ENCODE measurements around the gene GSAP. TPM values are rescaled to one million over a fixed set of nuclear protein-coding genes. Genes with fewer than 3 reads are reported as not detected.

Gene GSAP
- polyA plus RNA-seq, 3 donors: 19.1 to 105 (median 35.6) TPM

- TF ChIP-seq CTCF (IDR thresholded peaks at IDR 0.05): no peak
- peaks cover 73 to 92% of the 10 kb centered on the region in 2 donors for H3K36me3 ChIP-seq (replicated peaks in 1 of 2; ENCODE audit: control insufficient read depth in 1 of 2, insufficient read depth in 2 of 2, low read length in 2 of 2)
- no peak overlapping the region for H3K9ac ChIP-seq (ENCODE audit: insufficient read depth, low read length, poor library complexity, severe bottlenecking)
- no peak for DNase-seq
- intact Hi-C loops (cut with micrococcal nuclease): loop anchor here in 1 of 2 donors (10.0 kb wide), 1 partner anchor 48 kb away; no protein-coding TSS in a partner anchor
- no CpG with 5 or more reads among the region's 2 CpGs for WGBS (ENCODE audit: insufficient coverage)
- H3K79me2 ChIP-seq (ENCODE audit: insufficient read depth, low read length): no peaks in the 10 kb centered on the region
- H3K36me3 Mint-ChIP-seq: peaks cover 89 to 90% of the 10 kb centered on the region in 2 donors
- no peak overlapping the region for H3K4me3 Mint-ChIP-seq
- peaks cover 25% of the 10 kb centered on the region for H4K20me1 ChIP-seq (ENCODE audit: insufficient read depth, low read length)
- no peak overlapping the region for H3K4me2 ChIP-seq (replicated peaks; ENCODE audit: extremely low read depth, low read length, poor library complexity, severe bottlenecking)
- no peak overlapping the region for H2AFZ ChIP-seq (ENCODE audit: insufficient read depth, low read depth, low read length, poor library complexity, severe bottlenecking)
- peaks cover 0 to 3% (median 0%) of the 10 kb centered on the region in 7 donors for H3K9me3 Mint-ChIP-seq
- peaks cover 24% of the 10 kb centered on the region for H3K4me1 Mint-ChIP-seq
- H3K4me3 ChIP-seq (replicated peaks in 1 of 3; ENCODE audit: low read depth in 2 of 3, low read length in 3 of 3): no peak overlapping the region
- no peak overlapping the region for H3K27ac ChIP-seq (ENCODE audit: low read depth in 1 of 2, low read length in 2 of 2)
- H3K9me3 ChIP-seq (replicated peaks in 1 of 2; ENCODE audit: control insufficient read depth in 1 of 2, insufficient read depth in 1 of 2, low read length in 2 of 2): no peaks in the 10 kb centered on the region
- peaks cover 0 to 2% (median 0%) of the 10 kb centered on the region in 3 donors for H3K27me3 Mint-ChIP-seq (ENCODE audit: low read depth in 3 of 3)
- peaks cover 21 to 32% of the 10 kb centered on the region in 2 donors for H3K4me1 ChIP-seq (ENCODE audit: control insufficient read depth in 1 of 2, insufficient read depth in 2 of 2, low read length in 2 of 2)
- H3K27me3 ChIP-seq (ENCODE audit: control insufficient read depth in 2 of 2, insufficient read depth in 2 of 2, low read length in 2 of 2): no peaks in the 10 kb centered on the region
- no peak overlapping the region for H3K27ac Mint-ChIP-seq
Measured at GRCh38 chr7:77313085-77313484, 103.1 kb downstream of the GSAP start.

GRCh38 chr7:77310982-77311381 lies 105.2 kb downstream of the GSAP start:
- peaks cover 78 to 86% of the 10 kb centered on the region in 2 donors for H3K36me3 Mint-ChIP-seq
- intact Hi-C loops (cut with micrococcal nuclease): loop anchor here in 1 of 2 donors (10.0 kb wide), 1 partner anchor 46 kb away; no protein-coding TSS in a partner anchor
- Histone ChIP-seq H3K9ac (ENCODE audit: insufficient read depth, low read length, poor library complexity, severe bottlenecking) (no peak overlapping the region), H3K27me3 (ENCODE audit: control insufficient read depth in 2 of 2, insufficient read depth in 2 of 2, low read length in 2 of 2) (no peaks in the 10 kb centered on the region), H3K9me3 (replicated peaks in 1 of 2; ENCODE audit: control insufficient read depth in 1 of 2, insufficient read depth in 1 of 2, low read length in 2 of 2) (peaks cover 0 to under 1% of the 10 kb centered on the region in 2 donors), H3K79me2 (ENCODE audit: insufficient read depth, low read length) (no peaks in the 10 kb centered on the region), H3K36me3 (replicated peaks in 1 of 2; ENCODE audit: control insufficient read depth in 1 of 2, insufficient read depth in 2 of 2, low read length in 2 of 2) (peaks cover 67 to 77% of the 10 kb centered on the region in 2 donors), H4K20me1 (ENCODE audit: insufficient read depth, low read length) (peaks cover 14% of the 10 kb centered on the region), H2AFZ (ENCODE audit: insufficient read depth, low read depth, low read length, poor library complexity, severe bottlenecking) (no peak overlapping the region), H3K4me1 (ENCODE audit: control insufficient read depth in 1 of 2, insufficient read depth in 2 of 2, low read length in 2 of 2) (peaks cover 9 to 26% of the 10 kb centered on the region in 2 donors), H3K27ac (ENCODE audit: low read depth in 1 of 2, low read length in 2 of 2) (no peak overlapping the region), H3K4me2 (replicated peaks; ENCODE audit: extremely low read depth, low read length, poor library complexity, severe bottlenecking) (no peak overlapping the region), H3K4me3 (replicated peaks in 1 of 3; ENCODE audit: low read depth in 2 of 3, low read length in 3 of 3) (no peak overlapping the region)
- peaks cover 0 to 5% (median 2%) of the 10 kb centered on the region in 7 donors for H3K9me3 Mint-ChIP-seq
- no peak overlapping the region for H3K4me3 Mint-ChIP-seq
- no peak for DNase-seq
- no peak for TF ChIP-seq CTCF (IDR thresholded peaks at IDR 0.05)
- no peak overlapping the region for H3K27ac Mint-ChIP-seq
- peaks cover 0 to 2% (median 0%) of the 10 kb centered on the region in 3 donors for H3K27me3 Mint-ChIP-seq (ENCODE audit: low read depth in 3 of 3)
- peaks cover 29% of the 10 kb centered on the region for H3K4me1 Mint-ChIP-seq
- 100% methylated on average over 1 of the region's 5 CpGs for WGBS (ENCODE audit: insufficient coverage)

All from CD14-positive monocyte (primary cell).